WTC11 (cell line): ENCODE measurements around the gene USP48. TPM values are rescaled to one million over a fixed set of nuclear protein-coding genes. Genes with fewer than 3 reads are reported as not detected.
A peak's percentile ranks its signal among the peaks of the same experiment; 100 is the strongest.

Source experiments
- ATAC-seq: fragments of 200-7000 bp; cut with Tn5 transposase; 2 replicates; pipeline ENCODE4 v1.10.0; 2021; ENCODE audit warnings: mild to moderate bottlenecking, moderate library complexity
- CTCF ChIA-PET: fragments of 300-600 bp; sonication (Branson Sonifier 250); formaldehyde crosslinking; loops from one replicate; lab custom pipeline; 2021; ENCODE audit warnings: antibody characterized with exemption; lab: Charles Lee
- POLR2A ChIA-PET: fragments of 350-600 bp; sonication (Branson Sonifier 250); formaldehyde crosslinking; loops from one replicate; lab custom pipeline; 2021; ENCODE audit warnings: antibody characterized with exemption; lab: Charles Lee
- DNase-seq: peaks from one replicate; pipeline ENCODE4 v3.0.0; 2021; ENCODE audit warnings: low spot score
- H3K27ac Mint-ChIP-seq: 2 replicates; pipeline ENCODE4 v1.8.0; 2021; ENCODE audit warnings: mixed read lengths
- H3K27me3 Mint-ChIP-seq: 2 replicates; pipeline ENCODE4 v1.8.0; 2021; ENCODE audit warnings: low read depth, mild to moderate bottlenecking, moderate library complexity, mixed read lengths
- H3K36me3 Mint-ChIP-seq: 2 replicates; pipeline ENCODE4 v1.8.0; 2021; ENCODE audit warnings: mixed read lengths
- H3K4me1 Mint-ChIP-seq: 2 replicates; pipeline ENCODE4 v1.8.0; 2022; ENCODE audit warnings: mixed read lengths
- H3K4me3 Mint-ChIP-seq: 2 replicates; pipeline ENCODE4 v1.8.0; 2021; ENCODE audit warnings: mild to moderate bottlenecking, moderate library complexity, mixed read lengths
- H3K9me3 Mint-ChIP-seq: 2 replicates; pipeline ENCODE4 v1.8.0; 2021; ENCODE audit warnings: mixed read lengths
- CTCF ChIP-seq: fragments of 200-600 bp; IDR thresholded peaks from 2 replicates; pipeline ENCODE4 v1.8.0; 2022; ENCODE audit warnings: antibody characterized with exemption
- FOXK1 ChIP-seq: sonication (generic); formaldehyde crosslinking; IDR thresholded peaks from 2 replicates; pipeline ENCODE4 v1.8.0; 2022; ENCODE audit warnings: mild to moderate bottlenecking, moderate library complexity, missing genetic modification reagents
- FOXP1 ChIP-seq: sonication (generic); formaldehyde crosslinking; IDR thresholded peaks from 2 replicates; pipeline ENCODE4 v1.8.0; 2022; ENCODE audit warnings: missing genetic modification reagents, mild to moderate bottlenecking, moderate library complexity, borderline replicate concordance
- FOXP4 ChIP-seq: sonication (generic); formaldehyde crosslinking; IDR thresholded peaks from 2 replicates; pipeline ENCODE4 v1.8.0; 2022; ENCODE audit warnings: mild to moderate bottlenecking, missing genetic modification reagents
- GRHL2 ChIP-seq: fragments of 250-450 bp; sonication (Bioruptor Pico); IDR thresholded peaks from 2 replicates; pipeline ENCODE4 v1.8.0; 2022; ENCODE audit warnings: mild to moderate bottlenecking, moderate library complexity; ENCODE audit not compliant: insufficient replicate concordance, severe bottlenecking
- KAT7 ChIP-seq: sonication (generic); formaldehyde crosslinking; IDR thresholded peaks from 2 replicates; pipeline ENCODE4 v1.8.1; 2023; ENCODE audit warnings: missing genetic modification reagents, mild to moderate bottlenecking, borderline replicate concordance
- MYBL2 ChIP-seq: sonication (generic); formaldehyde crosslinking; IDR thresholded peaks from 2 replicates; pipeline ENCODE4 v1.8.1; 2023; ENCODE audit warnings: mild to moderate bottlenecking, moderate library complexity, missing genetic modification reagents
- PREB ChIP-seq: sonication (generic); formaldehyde crosslinking; IDR thresholded peaks from 2 replicates; pipeline ENCODE4 v1.8.1; 2022; ENCODE audit warnings: mild to moderate bottlenecking, missing genetic modification reagents, moderate library complexity, borderline replicate concordance
- RORB ChIP-seq: fragments of 250-450 bp; sonication (Bioruptor Pico); IDR thresholded peaks from 2 replicates; pipeline ENCODE4 v1.9.0; 2021; ENCODE audit warnings: mild to moderate bottlenecking
- SMAD4 ChIP-seq: sonication (generic); formaldehyde crosslinking; IDR thresholded peaks from 2 replicates; pipeline ENCODE4 v1.8.0; 2022; ENCODE audit warnings: mild to moderate bottlenecking, missing genetic modification reagents
- SP1 ChIP-seq: sonication (generic); formaldehyde crosslinking; conservative IDR thresholded peaks from 2 replicates; pipeline ENCODE4 v1.8.1; 2022; ENCODE audit warnings: missing genetic modification reagents
- TP53 ChIP-seq: sonication (generic); formaldehyde crosslinking; IDR thresholded peaks from 2 replicates; pipeline ENCODE4 v1.8.1; 2023; ENCODE audit warnings: mild to moderate bottlenecking, missing genetic modification reagents
- USF1 ChIP-seq: sonication (generic); formaldehyde crosslinking; IDR thresholded peaks from 2 replicates; pipeline ENCODE4 v1.8.0; 2022; ENCODE audit warnings: mild to moderate bottlenecking, missing genetic modification reagents
- ZNF219 ChIP-seq: sonication (generic); formaldehyde crosslinking; IDR thresholded peaks from 2 replicates; pipeline ENCODE4 v1.8.0; 2023; ENCODE audit warnings: missing genetic modification reagents, mild to moderate bottlenecking, borderline replicate concordance
- total RNA-seq: library from RNA; stranded (reverse); gene quantifications from 3 replicates; pipeline ENCODE4 v1.2.3, GENCODE V29; 2021
- TF ChIP-seq, protein P1 (sequence below): sonication (generic); formaldehyde crosslinking; IDR thresholded peaks from 2 replicates; pipeline ENCODE4 v1.8.1; 2023; ENCODE audit warnings: mild to moderate bottlenecking, missing genetic modification reagents, moderate library complexity
- TF ChIP-seq, protein P2 (sequence below): fragments of 250-450 bp; sonication (Bioruptor Pico); IDR thresholded peaks from 2 replicates; pipeline ENCODE4 v1.9.0; 2021; ENCODE audit warnings: mild to moderate bottlenecking
- TF ChIP-seq, protein P3 (sequence below): sonication (generic); formaldehyde crosslinking; IDR thresholded peaks from 2 replicates; pipeline ENCODE4 v1.8.1; 2022; ENCODE audit warnings: low read depth, mild to moderate bottlenecking, moderate library complexity, missing genetic modification reagents, borderline replicate concordance
- TF ChIP-seq, protein P4 (sequence below): sonication (generic); formaldehyde crosslinking; IDR thresholded peaks from 2 replicates; pipeline ENCODE4 v1.8.1; 2022; ENCODE audit warnings: low read depth, missing genetic modification reagents, borderline replicate concordance
- TF ChIP-seq, protein P5 (sequence below): sonication (generic); formaldehyde crosslinking; IDR thresholded peaks from 2 replicates; pipeline ENCODE4 v1.8.1; 2023; ENCODE audit warnings: mild to moderate bottlenecking, moderate library complexity, missing genetic modification reagents

Gene USP48
- total RNA-seq, 1 experiment from 2014 or later: 86.9 TPM

- TF ChIP-seq FOXP4 (CRISPR knock-in tag) (no peak), CTCF (peak; percentile 97), ZNF219 (0 out of 2 replicates have a peak, but pooled peaks have one; percentile 44), PREB (CRISPR knock-in tag) (no peak), SP1 (CRISPR knock-in tag) (no peak), KAT7 (CRISPR knock-in tag) (no peak), FOXP1 (CRISPR knock-in tag) (no peak), MYBL2 (no peak)
- TF ChIP-seq, protein P1, sequence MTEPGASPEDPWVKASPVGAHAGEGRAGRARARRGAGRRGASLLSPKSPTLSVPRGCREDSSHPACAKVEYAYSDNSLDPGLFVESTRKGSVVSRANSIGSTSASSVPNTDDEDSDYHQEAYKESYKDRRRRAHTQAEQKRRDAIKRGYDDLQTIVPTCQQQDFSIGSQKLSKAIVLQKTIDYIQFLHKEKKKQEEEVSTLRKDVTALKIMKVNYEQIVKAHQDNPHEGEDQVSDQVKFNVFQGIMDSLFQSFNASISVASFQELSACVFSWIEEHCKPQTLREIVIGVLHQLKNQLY (CRISPR knock-in tag): no peak
- TF ChIP-seq, protein P2, sequence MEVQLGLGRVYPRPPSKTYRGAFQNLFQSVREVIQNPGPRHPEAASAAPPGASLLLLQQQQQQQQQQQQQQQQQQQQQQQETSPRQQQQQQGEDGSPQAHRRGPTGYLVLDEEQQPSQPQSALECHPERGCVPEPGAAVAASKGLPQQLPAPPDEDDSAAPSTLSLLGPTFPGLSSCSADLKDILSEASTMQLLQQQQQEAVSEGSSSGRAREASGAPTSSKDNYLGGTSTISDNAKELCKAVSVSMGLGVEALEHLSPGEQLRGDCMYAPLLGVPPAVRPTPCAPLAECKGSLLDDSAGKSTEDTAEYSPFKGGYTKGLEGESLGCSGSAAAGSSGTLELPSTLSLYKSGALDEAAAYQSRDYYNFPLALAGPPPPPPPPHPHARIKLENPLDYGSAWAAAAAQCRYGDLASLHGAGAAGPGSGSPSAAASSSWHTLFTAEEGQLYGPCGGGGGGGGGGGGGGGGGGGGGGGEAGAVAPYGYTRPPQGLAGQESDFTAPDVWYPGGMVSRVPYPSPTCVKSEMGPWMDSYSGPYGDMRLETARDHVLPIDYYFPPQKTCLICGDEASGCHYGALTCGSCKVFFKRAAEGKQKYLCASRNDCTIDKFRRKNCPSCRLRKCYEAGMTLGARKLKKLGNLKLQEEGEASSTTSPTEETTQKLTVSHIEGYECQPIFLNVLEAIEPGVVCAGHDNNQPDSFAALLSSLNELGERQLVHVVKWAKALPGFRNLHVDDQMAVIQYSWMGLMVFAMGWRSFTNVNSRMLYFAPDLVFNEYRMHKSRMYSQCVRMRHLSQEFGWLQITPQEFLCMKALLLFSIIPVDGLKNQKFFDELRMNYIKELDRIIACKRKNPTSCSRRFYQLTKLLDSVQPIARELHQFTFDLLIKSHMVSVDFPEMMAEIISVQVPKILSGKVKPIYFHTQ: no peak
- TF ChIP-seq, protein P3, sequence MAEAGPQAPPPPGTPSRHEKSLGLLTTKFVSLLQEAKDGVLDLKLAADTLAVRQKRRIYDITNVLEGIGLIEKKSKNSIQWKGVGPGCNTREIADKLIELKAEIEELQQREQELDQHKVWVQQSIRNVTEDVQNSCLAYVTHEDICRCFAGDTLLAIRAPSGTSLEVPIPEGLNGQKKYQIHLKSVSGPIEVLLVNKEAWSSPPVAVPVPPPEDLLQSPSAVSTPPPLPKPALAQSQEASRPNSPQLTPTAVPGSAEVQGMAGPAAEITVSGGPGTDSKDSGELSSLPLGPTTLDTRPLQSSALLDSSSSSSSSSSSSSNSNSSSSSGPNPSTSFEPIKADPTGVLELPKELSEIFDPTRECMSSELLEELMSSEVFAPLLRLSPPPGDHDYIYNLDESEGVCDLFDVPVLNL (CRISPR knock-in tag): no peak
Observed at GRCh38 chr1:21814241-21814918, 31.4 kb upstream of the USP48 start (continued).

- Mint-ChIP-seq H3K4me1 (peaks cover 7% of the 10 kb centered on the region), H3K36me3 (no peaks in the 10 kb centered on the region), H3K27me3 (peaks cover 17% of the 10 kb centered on the region), H3K4me3 (no peak overlapping the region; the same call in 1 of the 2 replicates), H3K27ac (no peak overlapping the region), H3K9me3 (no peaks in the 10 kb centered on the region)
- ChIA-PET CTCF (no interaction called here), POLR2A (no interaction called here)
- no peak for ATAC-seq
- no peak for DNase-seq
- TF ChIP-seq, protein P4, sequence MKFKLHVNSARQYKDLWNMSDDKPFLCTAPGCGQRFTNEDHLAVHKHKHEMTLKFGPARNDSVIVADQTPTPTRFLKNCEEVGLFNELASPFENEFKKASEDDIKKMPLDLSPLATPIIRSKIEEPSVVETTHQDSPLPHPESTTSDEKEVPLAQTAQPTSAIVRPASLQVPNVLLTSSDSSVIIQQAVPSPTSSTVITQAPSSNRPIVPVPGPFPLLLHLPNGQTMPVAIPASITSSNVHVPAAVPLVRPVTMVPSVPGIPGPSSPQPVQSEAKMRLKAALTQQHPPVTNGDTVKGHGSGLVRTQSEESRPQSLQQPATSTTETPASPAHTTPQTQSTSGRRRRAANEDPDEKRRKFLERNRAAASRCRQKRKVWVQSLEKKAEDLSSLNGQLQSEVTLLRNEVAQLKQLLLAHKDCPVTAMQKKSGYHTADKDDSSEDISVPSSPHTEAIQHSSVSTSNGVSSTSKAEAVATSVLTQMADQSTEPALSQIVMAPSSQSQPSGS: no peak
- no peak for TF ChIP-seq RORB (CRISPR knock-in tag)
- no peak for TF ChIP-seq GRHL2 (CRISPR knock-in tag)
- no peak for TF ChIP-seq SMAD4 (CRISPR knock-in tag)
- TF ChIP-seq, protein P5, sequence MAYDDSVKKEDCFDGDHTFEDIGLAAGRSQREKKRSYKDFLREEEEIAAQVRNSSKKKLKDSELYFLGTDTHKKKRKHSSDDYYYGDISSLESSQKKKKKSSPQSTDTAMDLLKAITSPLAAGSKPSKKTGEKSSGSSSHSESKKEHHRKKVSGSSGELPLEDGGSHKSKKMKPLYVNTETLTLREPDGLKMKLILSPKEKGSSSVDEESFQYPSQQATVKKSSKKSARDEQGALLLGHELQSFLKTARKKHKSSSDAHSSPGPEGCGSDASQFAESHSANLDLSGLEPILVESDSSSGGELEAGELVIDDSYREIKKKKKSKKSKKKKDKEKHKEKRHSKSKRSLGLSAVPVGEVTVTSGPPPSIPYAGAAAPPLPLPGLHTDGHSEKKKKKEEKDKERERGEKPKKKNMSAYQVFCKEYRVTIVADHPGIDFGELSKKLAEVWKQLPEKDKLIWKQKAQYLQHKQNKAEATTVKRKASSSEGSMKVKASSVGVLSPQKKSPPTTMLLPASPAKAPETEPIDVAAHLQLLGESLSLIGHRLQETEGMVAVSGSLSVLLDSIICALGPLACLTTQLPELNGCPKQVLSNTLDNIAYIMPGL: no peak
- TF ChIP-seq, protein P3 (CRISPR knock-in tag): no peak
- no peak for TF ChIP-seq TP53 (CRISPR knock-in tag)
- no peak for TF ChIP-seq USF1 (CRISPR knock-in tag)
- TF ChIP-seq FOXK1 (CRISPR knock-in tag): no peak
Observed at GRCh38 chr1:21813542-21813941, 30.6 kb upstream of the USP48 start.
